ENCODE data around the gene CLNK. TPM values are rescaled to one million over a fixed set of nuclear protein-coding genes. Genes with fewer than 3 reads are reported as not detected.

Gene CLNK
- not detected in 2 replicates for total RNA-seq

GRCh38 chr4:10684631-10685030 is at the start of gene CLNK:
TSS of gene CLNK (minus strand) at chr4:10684768. CDS start at chr4:10667869, 16,899 bp downstream.

GRCh38 chr4:10457255-10457801 is 227.2 kb downstream of the CLNK start, which contains the start of gene ZNF518B:
TSS of gene ZNF518B (minus strand) at chr4:10457426. CDS start at chr4:10446328, 11,098 bp downstream.

Other genes with a start within 250 kb of the CLNK start
- 38.0 and 40.8 TPM in 2 replicates for gene ZNF518B, start 227.3 kb downstream of the CLNK start, total RNA-seq